Measurements from ENCODE around the gene CIAPIN1.
"Not testable (repeated sequence)": the region's sequence is repeated elsewhere in the genome, so short reads cannot be mapped to it uniquely, and the experiment has no call there.

CIAPIN1 gene

DNA sequence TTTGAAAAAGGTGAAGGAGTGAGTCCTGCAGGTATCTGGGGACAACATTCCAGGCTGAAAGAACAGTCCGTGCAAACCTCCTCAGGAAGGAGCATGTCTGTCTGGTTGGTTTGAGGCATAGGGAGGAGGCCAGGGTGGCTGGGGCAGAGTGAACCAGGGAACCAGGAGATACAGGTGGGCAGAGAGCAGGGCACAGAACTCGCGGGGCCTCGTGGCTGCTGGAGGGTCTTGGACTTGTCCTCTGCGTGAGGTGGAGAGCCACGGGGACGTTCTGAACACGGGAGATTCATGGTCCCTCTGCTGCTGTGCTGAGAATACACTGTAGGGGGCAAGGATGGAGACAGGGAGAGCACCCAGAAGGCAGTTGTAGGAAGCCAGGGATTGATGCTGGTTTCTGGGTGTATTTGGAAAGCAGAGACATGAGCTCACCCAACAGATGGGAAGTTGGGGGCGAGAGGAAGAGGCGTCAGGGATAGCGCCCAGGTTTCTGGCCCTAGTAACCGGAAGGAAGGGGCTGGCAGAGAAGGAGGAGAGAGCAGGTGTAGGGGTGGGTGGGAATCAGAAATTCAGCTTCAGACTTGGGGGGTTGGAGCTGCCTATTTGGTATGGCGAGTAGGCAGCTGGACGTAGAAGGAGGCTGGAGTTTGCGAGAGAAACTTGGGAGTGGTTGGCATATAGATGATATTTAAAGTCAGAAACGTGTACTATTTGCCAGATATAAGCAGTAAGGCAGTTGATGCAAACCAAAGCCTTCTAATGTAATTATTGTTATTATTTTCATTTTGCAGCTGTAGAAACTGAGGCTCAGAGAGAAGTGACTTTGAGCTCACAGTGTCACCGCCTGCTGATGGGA, 43.0 kb downstream of the CIAPIN1 start, which contains the start of gene CCL17:
Gene CCL17 (plus strand): TSS at position 803 of the 853 bp plus-strand sequence. CDS start 9,166 bp downstream, outside the sequence.
- no peak for DNase-seq

GRCh38 chr16:57401943-57402640, 45.1 kb downstream of the CIAPIN1 start:
- DNase-seq = no peak

GRCh38 chr16:57397493-57397892, 49.7 kb downstream of the CIAPIN1 start:
- not testable (repeated sequence) for DNase-seq

DNA sequence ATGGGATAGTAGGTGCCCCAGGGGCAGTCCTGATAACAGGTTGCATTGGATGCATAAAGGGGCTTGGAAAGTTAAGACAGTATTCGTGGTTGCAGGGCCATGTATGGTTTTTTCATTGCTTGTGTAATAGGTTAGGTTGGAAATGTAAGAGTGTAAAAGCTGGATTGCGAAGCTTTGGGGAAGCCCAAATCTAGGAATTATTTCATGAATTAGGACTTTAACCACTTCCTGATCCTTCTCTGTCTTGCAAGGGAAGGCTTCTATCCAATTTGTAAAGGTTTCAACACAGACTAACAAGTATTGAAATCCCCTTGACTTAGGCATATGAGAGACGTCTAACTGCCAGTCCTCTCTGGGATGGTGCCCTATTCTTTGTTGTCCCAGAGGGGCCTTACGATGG, 50.4 kb downstream of the CIAPIN1 start:
- DNase-seq = no peak

- DNase-seq = no peak
Observed at GRCh38 chr16:57395026-57395425, 52.2 kb downstream of the CIAPIN1 start.

GRCh38 chr16:57394444-57394843, 52.7 kb downstream of the CIAPIN1 start:
- DNase-seq = no peak

- DNase-seq = no peak
Observed at GRCh38 chr16:57392694-57393093, 54.5 kb downstream of the CIAPIN1 start.

DNA sequence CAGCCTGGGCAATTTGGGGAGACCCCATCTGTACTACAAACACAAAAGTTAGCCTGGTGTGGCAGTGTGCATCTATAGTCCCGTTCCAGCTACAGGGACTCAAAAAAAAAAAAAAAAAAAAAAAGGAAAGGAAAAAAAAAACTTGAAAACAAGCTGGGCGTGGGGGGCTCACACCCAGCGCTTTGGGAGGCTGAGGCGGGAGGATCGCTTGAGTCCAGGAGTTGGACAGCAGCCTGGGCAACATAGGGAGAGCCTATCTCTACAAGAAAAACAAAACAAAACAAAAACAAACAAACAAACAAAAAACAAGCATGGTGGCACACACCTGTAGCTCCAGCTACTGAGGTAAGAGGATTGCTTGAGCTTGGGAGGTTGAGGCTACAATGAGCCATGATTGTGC, 55.5 kb downstream of the CIAPIN1 start:
- DNase-seq = no peak

DNA sequence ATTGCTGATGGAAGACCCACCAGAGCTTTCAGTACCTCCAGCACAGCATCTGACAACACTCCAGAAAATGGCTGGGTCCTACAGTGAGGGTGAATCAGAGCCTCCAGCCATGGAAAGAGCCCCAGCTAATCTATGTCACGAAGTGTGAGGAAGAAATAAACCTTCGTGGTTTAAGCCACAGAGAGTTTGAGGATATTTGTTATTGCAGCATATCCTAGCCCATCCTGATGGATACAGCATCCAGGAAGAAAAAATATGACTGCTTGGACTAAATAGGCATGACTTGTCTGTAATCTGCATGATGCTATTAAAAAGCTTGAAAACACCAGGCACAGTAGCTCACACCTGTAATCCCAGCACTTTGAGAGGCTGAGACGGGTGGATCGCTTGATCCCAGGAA, 55.9 kb downstream of the CIAPIN1 start:
- no peak for DNase-seq

DNA sequence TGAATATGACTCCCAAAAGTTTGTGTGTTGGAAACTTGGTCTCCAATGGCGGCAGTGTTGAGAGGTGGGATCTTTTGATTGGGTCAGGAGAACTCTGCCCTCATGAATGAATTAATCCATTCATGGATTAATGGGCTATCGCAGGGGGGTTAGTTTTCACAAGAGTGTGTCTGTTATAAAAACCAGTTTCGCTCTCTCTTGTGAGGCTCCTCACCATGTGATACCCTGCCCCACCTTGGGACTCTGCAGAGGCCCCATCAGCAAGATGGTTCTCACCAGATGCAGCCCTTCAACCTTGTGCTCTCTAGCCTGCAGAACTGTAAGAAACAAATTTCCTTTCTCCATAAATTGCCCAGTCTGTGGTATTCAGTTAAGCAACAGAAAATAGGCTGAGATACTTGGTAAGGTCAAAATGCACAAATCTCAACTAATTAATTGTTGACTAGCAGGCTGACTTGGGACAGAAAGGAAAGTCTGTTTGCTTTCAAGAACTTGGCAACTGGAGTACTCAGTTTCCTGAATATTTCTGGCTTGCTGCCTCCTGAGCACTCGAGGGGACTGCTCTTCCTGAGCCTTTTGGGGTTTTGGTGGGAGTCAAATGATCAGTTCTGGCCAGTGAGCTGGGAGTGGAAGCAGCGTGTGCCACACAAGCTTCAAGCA, 56.4 kb downstream of the CIAPIN1 start:
- DNase-seq = no peak

DNA sequence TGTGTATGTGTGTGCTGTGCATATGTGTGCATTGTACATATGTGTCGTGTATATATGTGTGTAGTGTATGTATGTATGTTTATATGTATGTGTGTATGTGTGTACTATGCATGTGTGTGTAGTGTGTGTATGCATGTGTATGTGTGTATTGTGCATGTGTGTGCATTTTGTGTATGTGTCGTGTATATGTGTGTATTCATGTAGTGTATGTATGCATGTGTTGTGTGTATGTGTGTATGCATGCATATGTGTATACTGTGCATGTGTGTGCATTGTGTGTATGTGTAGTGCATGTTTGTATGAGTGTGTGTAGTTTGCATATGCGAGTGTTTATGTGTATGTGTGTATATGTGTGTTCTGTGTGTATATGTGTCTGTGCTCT, 58.1 kb downstream of the CIAPIN1 start:
- no peak for DNase-seq

GRCh38 chr16:57388359-57389086, 58.7 kb downstream of the CIAPIN1 start:
- no peak for DNase-seq

DNA sequence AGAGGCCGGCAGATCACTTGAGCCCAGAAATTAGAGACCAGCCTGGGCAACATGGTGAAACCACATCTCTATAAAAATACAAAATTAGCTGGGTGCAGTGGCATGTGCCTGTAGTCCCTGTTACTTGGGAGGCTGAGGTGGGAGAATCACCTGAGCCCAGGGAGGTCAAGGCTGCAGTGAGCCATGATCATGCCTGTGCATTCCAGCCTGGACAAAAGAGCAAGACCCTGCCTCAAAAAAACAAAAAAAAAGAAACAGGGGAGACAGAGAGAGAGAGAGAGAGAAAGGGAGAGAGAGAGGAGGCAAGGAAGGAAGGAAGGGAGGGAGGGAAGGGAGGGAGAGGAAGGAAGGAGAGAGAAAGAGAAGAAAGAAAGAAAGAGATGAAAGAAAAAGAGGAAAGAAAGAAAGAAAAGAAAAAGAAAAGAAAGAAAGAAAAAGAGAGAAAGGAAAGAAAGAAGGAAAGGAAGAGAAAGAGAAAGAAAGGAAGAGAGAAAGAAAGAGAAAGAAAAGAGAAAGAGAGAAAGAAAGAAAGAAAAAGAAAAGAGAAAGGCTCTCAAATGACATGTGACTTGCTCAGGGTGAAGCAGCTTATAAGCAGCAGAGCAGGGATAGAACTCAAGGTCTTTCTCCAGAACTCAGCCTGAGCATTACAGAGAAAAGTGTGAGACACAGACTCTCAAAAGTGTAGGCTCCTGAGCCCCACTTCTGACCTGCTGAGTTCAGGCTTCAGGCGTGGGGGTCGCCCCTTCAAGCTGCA, 59.4 kb downstream of the CIAPIN1 start:
- no peak for DNase-seq

DNA sequence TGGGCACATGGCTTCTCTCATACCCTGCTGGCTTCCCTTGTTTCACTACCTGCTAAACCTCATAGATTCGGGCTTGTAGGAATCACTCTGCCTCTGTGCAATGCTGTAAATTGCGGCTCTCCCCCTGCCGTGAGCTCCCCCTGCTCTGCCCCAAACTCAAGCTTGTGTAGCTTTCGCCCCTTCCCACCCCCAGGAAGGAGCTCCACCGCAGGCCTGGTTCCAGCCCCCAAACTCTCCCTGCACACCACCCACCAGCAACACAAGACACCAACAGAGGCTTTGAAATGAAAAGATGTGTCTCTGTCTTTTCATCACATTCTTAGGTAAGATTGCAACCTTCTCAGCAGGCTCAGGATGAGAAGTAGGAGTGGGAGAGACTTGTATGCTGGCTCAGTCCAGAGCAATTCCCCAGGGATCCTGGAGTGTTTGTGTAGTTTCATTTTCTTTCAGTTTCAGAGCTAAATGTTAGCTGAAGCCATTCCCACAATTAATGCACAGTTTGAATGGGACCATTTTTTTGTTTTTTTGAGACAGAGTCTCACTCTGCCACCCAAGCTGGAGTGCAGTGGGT, 60.7 kb downstream of the CIAPIN1 start:
- DNase-seq = no peak

- DNase-seq = no peak
Observed at GRCh38 chr16:57385083-57385482, 62.1 kb downstream of the CIAPIN1 start.

GRCh38 chr16:57384248-57385070, 62.7 kb downstream of the CIAPIN1 start:
- no peak for DNase-seq

DNA sequence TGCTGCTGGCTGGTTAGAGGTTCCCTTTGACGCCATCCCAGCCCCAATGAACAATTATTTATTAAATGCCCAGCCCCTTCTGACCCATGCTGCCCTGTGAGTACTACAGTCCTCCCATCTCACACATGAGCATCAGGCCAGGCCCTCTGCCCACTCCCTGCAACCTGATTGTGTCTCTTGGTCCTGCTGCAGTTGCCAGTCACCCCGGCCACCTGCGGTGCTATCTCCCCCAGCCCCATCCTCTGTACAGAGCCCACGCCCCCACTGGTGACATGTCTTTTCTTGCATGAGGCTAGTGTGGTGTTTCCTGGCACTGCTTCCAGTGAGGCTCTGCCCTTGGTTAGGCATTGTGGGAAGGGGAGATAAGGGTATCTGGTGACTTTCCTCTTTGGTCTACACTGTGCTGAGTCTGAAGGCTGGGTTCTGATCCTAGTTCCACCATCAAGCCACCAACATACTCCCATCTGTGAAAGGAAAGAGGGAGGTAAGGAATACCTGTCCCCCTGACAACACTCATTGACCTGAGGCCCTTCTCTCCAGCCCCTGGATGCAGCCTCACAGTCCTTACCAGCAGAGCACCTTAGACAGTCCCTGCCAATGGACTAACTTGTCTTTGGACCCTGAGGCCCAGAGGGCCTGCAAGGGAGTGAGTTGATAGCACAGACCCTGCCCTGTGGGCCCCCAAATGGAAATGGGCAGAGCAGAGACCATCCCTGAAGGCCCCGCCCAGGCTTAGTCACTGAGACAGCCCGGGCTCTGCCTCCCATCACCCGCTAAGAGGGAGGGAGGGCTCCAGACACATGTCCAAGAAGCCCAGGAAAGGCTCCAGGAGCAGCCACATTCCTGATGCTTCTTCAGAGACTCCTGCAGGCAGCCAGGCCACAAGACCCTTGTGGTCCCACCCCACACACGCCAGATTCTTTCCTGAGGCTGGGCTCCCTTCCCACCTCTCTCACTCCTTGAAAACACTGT, 63.6 kb downstream of the CIAPIN1 start:
- no peak for DNase-seq

- no peak for DNase-seq
Observed at GRCh38 chr16:57382535-57383275, 64.5 kb downstream of the CIAPIN1 start.
